Right kidney (tissue), 1 donor: ENCODE measurements around the gene F11.
A peak's percentile ranks its signal among the peaks of the same experiment; 100 is the strongest.
"Not testable (repeated sequence)": the region's sequence is repeated elsewhere in the genome, so short reads cannot be mapped to it uniquely, and the experiment has no call there.

Source experiments
- DNase-seq: peaks from one replicate; pipeline ENCODE4 v3.0.0-alpha.2; 2016

F11 gene

GRCh38 chr4:186249785-186250754 lies 15.9 kb upstream of the F11 start:
- DNase-seq = no peak

- no peak for DNase-seq
These were observed 15.2 kb upstream of the F11 start for GRCh38 chr4:186250760-186251159.

- DNase-seq = no peak
These were observed 10.9 kb upstream of the F11 start for GRCh38 chr4:186255122-186255521.

- DNase-seq = no peak
These were observed 7.7 kb upstream of the F11 start for GRCh38 chr4:186258216-186258811.

GRCh38 chr4:186260117-186260503 lies 5.9 kb upstream of the F11 start:
- no peak for DNase-seq

- no peak for DNase-seq
These were observed 5.2 kb upstream of the F11 start for GRCh38 chr4:186260504-186261448.

GRCh38 chr4:186264660-186265059 lies 1.3 kb upstream of the F11 start:
- DNase-seq = no peak

GRCh38 chr4:186265250-186265649 lies 739 bp upstream of the F11 start:
- DNase-seq = not testable (repeated sequence)

GRCh38 chr4:186266729-186267456 lies 904 bp downstream of the F11 start:
- peak; percentile 18 for DNase-seq

GRCh38 chr4:186271081-186271678 lies 5.2 kb downstream of the F11 start:
- DNase-seq = no peak

- no peak for DNase-seq
These were observed 6.9 kb downstream of the F11 start for GRCh38 chr4:186272699-186273391.

GRCh38 chr4:186273392-186273789 lies 7.4 kb downstream of the F11 start:
- DNase-seq = not testable (repeated sequence)

GRCh38 chr4:186283311-186283710 lies 17.3 kb downstream of the F11 start:
- DNase-seq = no peak

GRCh38 chr4:186285147-186285546 lies 19.2 kb downstream of the F11 start:
- no peak for DNase-seq

GRCh38 chr4:186286581-186286980 lies 20.6 kb downstream of the F11 start:
- no peak for DNase-seq

- no peak for DNase-seq
These were observed 25.4 kb downstream of the F11 start for GRCh38 chr4:186291256-186291890.

- no peak for DNase-seq
These were observed 28.2 kb downstream of the F11 start for GRCh38 chr4:186294160-186294559.

- no peak for DNase-seq
These were observed 30.5 kb downstream of the F11 start for GRCh38 chr4:186296481-186296880.

GRCh38 chr4:186297013-186297645 lies 31.1 kb downstream of the F11 start:
- peak; percentile 31 for DNase-seq
